Muscle of arm (tissue), 12 donors: Measurements from ENCODE around the gene NFATC2. TPM values are rescaled to one million over a fixed set of nuclear protein-coding genes. Genes with fewer than 3 reads are reported as not detected.

ENCODE experiments used
- DNase-seq: peaks from one replicate; pipeline ENCODE4 v3.0.0-alpha.2; 2013
- polyA plus RNA-seq, 12 donors: library from polyadenylated mRNA; unstranded; fragments of 120-200 nt; gene quantifications; one replicate each; pipeline ENCODE4 v1.2.1, GENCODE V29; 2013; ENCODE audit not compliant: insufficient read length in 12 of 12

Gene NFATC2
- polyA plus RNA-seq, 12 donors, result 4.4 to 12.9 (median 5.9) TPM; not detected in 1

DNA sequence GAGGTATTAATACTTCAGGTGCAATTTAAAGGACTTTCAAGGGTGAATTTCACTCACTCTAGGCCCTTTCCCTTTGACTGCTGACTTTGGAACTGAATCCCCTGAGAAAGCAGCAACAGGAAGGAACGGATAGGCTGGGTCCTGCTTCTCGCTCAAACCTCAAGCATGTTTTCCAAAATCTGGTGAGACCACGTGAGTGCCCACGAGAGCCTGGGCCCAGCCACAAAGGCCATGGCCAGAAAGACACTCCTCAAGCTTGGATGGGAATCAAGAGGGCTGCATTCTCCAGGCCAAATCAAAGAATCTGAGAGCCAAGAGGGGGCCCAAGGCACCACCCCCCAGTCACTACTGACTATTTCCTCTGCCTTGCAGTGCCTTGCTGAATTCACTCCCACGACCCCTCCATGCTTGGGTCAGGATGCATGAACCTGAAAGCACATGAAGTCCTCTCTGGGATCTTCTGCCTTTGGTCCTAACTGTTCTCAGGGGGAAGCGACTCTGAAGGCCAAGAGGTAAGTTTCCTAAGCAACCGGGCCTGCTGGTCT is 146.1 kb downstream of the NFATC2 start:
- no peak for DNase-seq

GRCh38 chr20:51394706-51395105 is 147.8 kb downstream of the NFATC2 start:
- DNase-seq, result no peak

GRCh38 chr20:51393571-51393970 is 148.9 kb downstream of the NFATC2 start:
- no peak for DNase-seq

DNA sequence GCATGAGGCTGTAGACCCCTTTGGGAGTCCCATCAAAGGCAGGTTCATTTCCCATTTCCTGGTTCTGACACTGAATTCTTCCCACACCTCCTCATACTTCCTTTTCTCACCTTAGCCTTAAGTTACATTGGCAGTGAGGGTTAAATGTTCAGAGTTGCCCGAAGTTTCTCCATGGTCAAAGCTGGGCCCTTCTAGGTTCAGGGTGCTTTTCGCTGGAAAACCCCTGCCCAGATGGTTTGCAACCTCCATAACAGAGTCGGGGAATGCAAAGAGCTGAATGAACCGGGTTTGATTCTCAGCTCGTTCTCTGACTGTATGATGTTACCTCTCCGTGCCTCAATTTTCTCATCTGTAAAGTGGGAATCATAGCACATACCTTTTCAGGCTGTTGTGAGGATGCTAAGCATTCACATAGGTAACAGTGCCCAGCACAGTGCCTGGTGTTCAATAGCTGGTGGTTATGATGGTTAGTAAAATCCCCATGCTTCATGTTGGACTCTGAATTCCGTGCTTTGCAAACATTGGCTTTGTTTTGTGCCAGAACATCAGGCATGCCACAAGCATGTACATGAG is 149.8 kb downstream of the NFATC2 start:
- DNase-seq, result no peak

- no peak for DNase-seq
Observed at GRCh38 chr20:51391926-51392325, 150.6 kb downstream of the NFATC2 start.

DNA sequence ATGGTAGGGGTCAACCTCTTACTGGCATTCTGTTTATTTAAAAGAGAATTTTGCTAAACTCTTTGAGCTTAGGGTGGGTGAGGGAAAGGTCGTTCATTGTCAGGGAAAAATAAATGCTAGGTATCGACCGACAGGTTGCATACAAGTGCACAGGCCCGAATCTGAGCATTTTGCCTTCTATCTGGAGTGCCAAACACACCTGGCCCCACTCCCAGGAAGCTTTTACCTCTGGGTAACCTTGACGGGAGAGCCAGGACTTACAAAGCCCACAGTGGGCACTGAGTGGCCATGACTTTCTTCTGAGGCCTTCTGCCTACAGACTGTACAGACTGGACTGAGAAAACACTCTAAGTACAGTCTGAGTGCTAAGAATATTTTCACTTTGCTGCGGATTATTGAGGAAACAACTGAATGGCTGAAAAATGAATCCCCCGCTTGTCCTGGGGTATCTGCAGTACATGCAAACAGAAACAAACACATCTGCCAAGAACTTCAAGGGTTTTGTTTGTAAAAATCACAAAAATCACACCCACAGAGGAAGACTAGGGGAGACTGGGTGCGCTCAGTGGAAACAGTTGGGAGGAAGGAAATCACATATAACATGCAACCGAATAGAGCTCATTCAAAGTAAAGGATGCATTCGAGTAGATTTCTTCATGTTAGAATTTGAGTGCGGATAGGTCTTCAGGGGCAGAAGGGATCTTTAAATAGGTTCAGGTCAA is 152.8 kb downstream of the NFATC2 start:
- no peak for DNase-seq

DNA sequence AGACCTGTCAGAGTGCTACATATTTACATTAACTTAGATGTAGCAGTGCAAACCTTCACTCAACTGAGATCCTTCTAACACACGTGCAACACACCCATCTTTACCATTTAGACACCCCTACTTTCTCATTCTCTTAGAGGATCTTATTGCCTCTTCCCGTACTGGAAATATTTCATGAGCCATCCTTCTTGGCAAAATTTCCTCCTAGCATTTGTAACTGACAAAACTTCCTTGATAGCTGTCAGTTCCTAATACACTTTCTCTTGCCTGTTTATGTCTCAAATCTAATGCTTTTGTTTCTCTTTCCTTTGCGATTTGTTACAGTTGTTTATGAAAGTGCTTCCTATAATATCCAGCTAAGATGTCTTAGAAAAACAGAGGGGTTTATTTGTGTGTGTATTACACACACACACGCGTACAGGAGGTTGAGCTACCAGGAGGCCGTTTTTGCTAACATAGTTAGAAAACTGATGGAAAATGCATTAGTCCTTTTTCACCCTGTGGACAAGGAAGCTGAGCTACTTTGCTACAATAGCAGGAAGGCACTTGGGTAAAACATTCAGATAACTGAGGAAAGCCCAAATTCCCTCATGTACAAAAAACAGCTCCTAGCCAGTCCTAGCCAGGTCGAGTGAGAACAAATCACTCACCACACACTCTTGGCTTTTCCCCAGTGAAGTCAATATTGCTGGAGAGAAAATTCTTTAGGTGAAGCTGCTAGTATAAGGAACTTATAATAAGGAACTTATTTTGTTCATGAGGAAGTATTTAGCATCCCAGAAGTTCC is 153.6 kb downstream of the NFATC2 start:
- DNase-seq, result no peak

DNA sequence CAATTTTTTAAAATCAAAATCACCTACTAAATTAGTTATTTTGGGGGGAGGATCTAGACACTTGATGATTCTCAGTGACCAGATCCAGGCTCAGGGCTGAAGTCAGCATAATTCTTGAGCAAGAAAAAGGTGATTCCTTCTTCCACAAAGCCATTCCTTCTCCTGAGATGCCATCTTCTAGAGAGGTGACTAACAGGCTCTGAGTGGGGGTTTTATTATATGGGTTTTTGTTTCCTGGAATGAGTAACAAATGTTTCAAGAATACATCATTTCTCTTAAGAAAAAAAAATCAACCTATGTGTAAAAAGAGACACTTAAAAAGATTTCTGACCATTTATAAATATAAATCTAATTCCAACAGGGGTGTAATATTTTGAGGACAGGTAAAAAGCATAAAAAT is 154.3 kb downstream of the NFATC2 start:
- no peak for DNase-seq

- no peak for DNase-seq
Observed at GRCh38 chr20:51387125-51387875, 155.2 kb downstream of the NFATC2 start.

DNA sequence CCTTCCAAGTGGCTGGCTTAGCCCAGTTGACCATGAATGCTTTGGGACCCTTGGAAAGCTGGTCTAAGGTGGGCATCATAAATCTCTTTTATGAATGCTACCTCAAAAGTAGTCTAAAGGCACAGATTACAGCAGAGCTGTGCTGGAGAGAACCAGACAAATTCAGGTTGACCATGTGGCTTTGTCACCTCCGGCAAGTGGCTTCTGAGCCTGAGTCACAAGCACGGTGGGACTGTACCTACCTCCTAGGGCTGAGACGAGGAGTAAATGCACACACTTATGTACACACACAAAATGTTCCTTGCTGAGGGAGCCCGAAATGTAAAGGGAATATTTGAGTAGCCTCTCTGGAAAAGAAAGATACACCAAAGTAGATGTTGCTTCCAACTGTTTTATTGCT is 155.9 kb downstream of the NFATC2 start:
- no peak for DNase-seq

DNA sequence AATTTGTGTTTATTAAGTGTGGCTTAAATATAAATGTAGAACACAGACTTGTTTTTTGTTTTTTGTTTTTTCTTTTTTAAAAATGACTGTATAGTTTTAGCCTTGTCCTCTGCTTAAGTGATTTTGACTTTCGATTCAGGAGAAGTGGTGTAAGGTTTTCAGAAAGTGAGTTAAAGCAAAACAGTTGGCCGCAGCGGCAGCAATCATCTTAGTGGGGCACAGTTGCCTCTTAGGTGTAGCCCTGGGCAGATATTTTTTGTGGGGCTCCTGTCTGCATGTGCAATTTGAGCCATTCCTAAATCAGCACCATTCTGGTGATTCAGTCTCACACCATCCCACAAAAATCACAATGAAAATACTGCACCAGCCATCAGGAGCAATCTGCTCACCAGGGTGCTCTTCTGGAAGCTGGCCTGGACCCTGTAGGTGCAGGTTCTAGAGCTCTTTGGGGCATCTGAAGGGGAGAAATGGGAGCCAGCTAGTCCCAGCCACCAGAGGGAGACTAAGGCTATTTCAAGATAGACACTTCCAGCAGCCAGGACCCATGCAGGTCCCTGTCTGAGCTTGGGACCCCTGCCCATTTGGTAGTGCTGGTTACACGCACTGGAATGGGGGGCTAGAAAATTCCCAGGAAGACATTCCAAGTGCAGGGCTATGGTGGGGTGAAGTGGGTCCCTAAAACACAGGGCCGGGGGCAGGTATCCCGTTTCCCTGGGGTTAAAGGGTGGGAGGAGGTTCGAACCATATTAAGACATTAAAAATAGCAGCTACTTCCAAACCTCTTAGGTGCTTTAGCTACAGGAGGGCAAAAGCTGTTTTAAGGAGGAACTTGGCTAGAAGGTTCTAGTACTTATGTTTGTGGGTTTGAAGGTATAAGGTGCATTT is 156.6 kb downstream of the NFATC2 start:
- no peak for DNase-seq

DNA sequence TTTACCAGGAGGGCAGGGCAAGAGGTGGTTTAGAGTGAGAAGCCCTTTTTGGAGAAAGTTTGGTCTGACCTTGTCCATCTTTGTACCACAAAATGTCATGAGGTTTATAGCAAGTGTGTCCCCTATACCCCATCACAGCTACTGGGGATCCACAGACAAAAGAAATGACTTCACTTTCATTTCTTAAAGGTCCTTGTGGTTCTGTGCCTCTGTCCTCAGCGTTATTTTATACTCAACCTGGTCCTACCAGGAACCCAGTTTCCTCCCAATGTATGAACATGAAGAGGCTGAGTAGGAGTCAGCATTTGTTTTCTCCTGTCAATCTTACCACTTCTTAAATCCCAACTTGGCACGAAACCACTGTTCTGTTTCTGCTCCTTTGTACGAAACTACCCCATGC is 157.6 kb downstream of the NFATC2 start:
- no peak for DNase-seq

DNA sequence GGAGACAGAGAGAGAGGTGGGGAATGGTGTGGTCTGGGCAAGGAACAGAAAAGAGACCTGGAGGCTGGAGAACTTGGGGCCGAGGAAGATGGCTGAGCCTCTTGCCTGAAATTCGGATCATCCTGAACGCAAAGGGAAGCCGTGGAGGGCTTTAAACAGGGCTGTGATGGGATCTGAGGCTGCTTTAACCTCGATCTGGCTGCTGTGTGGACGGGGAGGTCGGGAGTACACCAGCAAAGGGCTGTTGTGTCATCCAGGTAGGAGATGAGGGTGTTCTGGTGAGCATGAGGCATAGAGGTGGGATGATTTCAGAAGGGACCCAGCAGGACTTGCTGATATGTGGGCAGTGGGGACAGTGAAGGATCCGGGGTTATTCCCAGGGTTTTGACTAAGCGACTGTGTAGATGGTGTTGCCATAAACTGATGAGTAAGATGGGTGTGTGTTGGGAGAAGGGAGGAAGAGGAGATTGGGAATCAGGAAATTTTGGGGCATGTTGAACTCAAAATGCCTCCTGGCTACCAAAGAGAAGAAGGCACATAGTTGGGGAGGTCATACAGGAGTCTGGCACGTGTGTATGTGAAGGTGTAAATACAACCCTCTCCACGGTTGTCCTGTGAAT is 158.5 kb downstream of the NFATC2 start:
- DNase-seq, result no peak

GRCh38 chr20:51382986-51383821 is 159.3 kb downstream of the NFATC2 start:
- no peak for DNase-seq

GRCh38 chr20:51382111-51382985 is 160.2 kb downstream of the NFATC2 start:
- no peak for DNase-seq

- no peak for DNase-seq
Observed at GRCh38 chr20:51381557-51381956, 161.0 kb downstream of the NFATC2 start.

DNA sequence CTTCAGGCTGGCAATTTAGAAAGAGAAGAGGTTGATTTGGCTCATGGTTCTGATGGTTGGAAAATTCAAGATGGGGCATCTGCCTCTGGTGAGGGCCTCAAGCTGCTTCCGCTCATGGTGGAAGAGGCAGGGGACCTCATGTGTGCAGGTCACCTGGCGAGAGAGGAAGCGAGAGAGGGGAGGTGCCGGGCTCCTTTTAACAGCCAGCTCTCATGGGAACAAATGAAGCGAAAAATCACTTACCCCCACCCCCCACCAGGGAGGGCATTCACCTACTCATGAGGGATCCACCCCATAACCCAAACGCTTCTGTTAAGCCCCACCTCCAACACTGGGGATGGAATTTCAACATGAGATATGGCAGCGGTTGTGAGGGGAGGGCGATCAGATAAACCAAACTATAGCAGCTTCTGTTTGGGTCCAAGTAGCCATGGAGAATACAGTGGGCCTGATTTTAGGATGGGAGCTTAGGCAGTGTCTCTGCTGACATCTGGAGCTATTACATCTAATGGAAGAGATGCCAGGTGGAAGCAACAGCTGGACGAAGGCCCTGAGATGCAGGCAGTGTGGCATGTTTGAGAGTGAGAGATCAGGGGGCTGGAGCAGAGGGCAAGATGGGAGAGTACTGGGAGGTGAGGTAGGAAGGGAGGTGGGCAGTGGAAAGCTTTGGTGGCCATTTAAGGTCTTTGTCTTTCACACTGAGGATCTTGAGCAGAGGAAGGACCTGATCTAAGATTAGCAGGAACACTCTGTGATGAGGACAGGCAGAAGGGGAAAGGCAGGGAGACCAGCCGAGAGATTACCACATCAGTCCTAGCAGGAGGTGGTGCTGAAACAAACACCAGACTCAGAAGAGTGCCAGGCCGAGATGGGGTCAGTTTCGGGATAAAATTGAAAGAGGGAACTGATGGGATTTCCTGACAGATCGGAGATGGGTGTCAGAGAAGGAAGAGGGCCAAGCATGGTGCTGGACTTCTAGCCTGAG is 161.8 kb downstream of the NFATC2 start:
- DNase-seq, result no peak
